CD4-positive, CD25-positive, alpha-beta regulatory T cell (primary cell): Measurements from ENCODE around the gene PHACTR3. TPM values are rescaled to one million over a fixed set of nuclear protein-coding genes. Genes with fewer than 3 reads are reported as not detected.

Source experiments
- ATAC-seq, 2 donors: fragments of 150-1000 bp; cut with Tn5 transposase; one replicate each; pipeline ENCODE4 v1.10.0; 2021; ENCODE audit warnings: low read depth in 2 of 2, moderate number of reproducible peaks in 2 of 2, moderate library complexity in 1 of 2
- DNase-seq, 3 donors: peaks; one replicate each; pipeline versions ENCODE4 v3.0.0 to v3.0.0-alpha.2; 2012 to 2022; ENCODE audit warnings: mixed read lengths in 1 of 3
- H3K27ac ChIP-seq: one replicate; pipeline ENCODE4 v1.7.0; 2013; ENCODE audit warnings: mild to moderate bottlenecking, low read length; ENCODE audit not compliant: insufficient read depth, poor library complexity, severe bottlenecking
- H3K27me3 ChIP-seq: one replicate; pipeline ENCODE4 v1.7.0; 2013; ENCODE audit warnings: low read length; ENCODE audit not compliant: control insufficient read depth, insufficient read depth
- H3K36me3 ChIP-seq: one replicate; pipeline ENCODE4 v1.7.0; 2013; ENCODE audit warnings: mild to moderate bottlenecking, low read length, moderate library complexity; ENCODE audit not compliant: control insufficient read depth, insufficient read depth
- H3K4me1 ChIP-seq: 2 replicates; pipeline ENCODE4 v1.7.0; 2013; ENCODE audit warnings: mild to moderate bottlenecking, low read length; ENCODE audit not compliant: insufficient read depth, control insufficient read depth, poor library complexity, severe bottlenecking
- H3K4me3 ChIP-seq: one replicate; pipeline ENCODE4 v1.7.0; 2013; ENCODE audit warnings: low read depth, mild to moderate bottlenecking, low read length, moderate library complexity
- H3K9me3 ChIP-seq, 2 experiments: 1 replicate in 1 of 2; 2 replicates in 1 of 2; pipeline ENCODE4 v1.7.0; 2013; ENCODE audit warnings: low read length in 2 of 2, mild to moderate bottlenecking in 1 of 2, moderate library complexity in 1 of 2; ENCODE audit not compliant: control insufficient read depth in 2 of 2
- H3K27ac Mint-ChIP-seq, 3 donors: one replicate each; pipeline ENCODE4 v1.8.0; 2020 to 2022; ENCODE audit warnings: mild to moderate bottlenecking in 3 of 3, mixed read lengths in 3 of 3, moderate library complexity in 2 of 3
- H3K27me3 Mint-ChIP-seq: one replicate; pipeline ENCODE4 v1.8.0; 2022; ENCODE audit warnings: mild to moderate bottlenecking, mixed read lengths
- H3K36me3 Mint-ChIP-seq: one replicate; pipeline ENCODE4 v1.8.0; 2020; ENCODE audit warnings: mixed read lengths
- H3K4me1 Mint-ChIP-seq, 4 donors: one replicate each; pipeline ENCODE4 v1.8.0; 2020 to 2022; ENCODE audit warnings: mixed read lengths in 4 of 4, mild to moderate bottlenecking in 1 of 4
- H3K4me3 Mint-ChIP-seq, 4 donors: one replicate each; pipeline ENCODE4 v1.8.0; 2020 to 2022; ENCODE audit warnings: mild to moderate bottlenecking in 4 of 4, mixed read lengths in 4 of 4, moderate library complexity in 3 of 4
- H3K9me3 Mint-ChIP-seq, 7 donors: one replicate each; pipeline ENCODE4 v1.8.0; 2020 to 2022; ENCODE audit warnings: mixed read lengths in 7 of 7, mild to moderate bottlenecking in 3 of 7, moderate library complexity in 2 of 7
- polyA plus RNA-seq, 4 donors: library from polyadenylated mRNA; unstranded; fragments of 300-500 nt; fragmentation: Illumina TruSeq; gene quantifications; one replicate each; pipeline ENCODE4 v1.2.3, GENCODE V29; 2021
- total RNA-seq: library from RNA; stranded (reverse); gene quantifications from one replicate; pipeline ENCODE4 v1.2.3, GENCODE V29; 2022

PHACTR3 gene
- total and polyA plus RNA-seq, 5 donors from 2014 or later, result not detected

DNA sequence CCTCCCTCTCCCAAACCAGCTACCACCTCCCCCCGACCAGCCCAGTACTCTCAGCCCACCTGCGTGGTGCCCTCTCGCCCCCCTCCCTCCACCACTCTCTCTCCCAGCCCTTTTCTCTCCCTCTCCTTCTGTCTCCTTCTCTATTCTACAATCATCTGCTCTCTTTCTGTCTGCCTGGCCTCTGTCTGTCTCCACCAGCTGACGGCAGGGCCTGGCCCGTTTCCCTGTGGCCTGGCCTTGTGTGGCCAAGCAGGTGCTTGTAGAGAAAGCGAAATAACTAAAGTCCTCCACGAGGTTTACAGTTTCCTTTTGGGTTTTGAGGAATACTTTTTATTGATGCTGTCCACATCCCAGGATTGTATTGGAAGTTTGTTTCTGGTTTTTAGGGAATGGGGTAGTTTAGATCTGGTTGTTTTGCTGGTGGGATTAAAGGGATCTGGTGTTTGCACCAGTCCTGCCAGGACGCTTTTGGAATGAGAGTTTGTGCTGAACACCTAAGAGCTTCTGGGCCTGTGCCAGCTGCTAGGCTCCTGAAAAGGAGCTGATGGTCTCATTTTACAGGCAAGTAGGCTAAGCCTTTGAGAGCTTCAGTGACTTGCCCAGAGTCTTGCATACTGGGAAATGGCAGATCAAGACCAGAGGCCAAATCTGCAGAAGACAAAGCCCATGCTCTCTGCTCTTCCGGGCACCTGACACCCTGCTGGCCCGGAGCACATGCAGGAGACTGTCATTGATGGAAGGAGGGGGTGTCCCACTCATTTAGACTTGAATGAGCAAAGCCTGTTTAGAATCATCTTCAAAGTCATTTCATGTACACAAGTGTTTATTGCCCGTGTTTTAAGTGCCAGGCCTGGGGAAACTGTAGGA, 167.4 kb downstream of the PHACTR3 start:
- no peak overlapping the region for H3K4me3 Mint-ChIP-seq

DNA sequence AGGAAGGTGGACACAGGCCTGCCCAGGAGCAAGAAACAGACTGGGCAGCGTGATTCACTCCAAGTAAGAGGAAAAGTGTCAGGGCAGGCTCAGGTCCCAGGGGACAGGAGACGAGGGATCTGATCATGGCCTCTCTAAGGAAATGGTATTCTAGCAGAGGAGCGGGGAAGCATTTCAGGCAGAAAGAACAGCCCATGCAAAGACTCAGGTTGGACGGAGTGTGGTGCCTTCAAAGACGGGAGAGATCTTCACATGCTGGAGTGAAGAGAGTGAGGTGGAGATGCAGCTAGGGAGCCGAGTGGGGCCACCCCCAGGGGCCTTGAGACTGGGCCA, 168.0 kb downstream of the PHACTR3 start:
- H3K27ac Mint-ChIP-seq, result no peak overlapping the region
- Histone ChIP-seq H3K36me3 (no peaks in the 10 kb centered on the region), H3K27me3 (no peaks in the 10 kb centered on the region), H3K27ac (no peak overlapping the region), H3K9me3 (no peaks in the 10 kb centered on the region), H3K4me1 (no peaks in the 10 kb centered on the region), H3K4me3 (no peak overlapping the region)
- H3K4me3 Mint-ChIP-seq, result no peak overlapping the region
- no peaks in the 10 kb centered on the region for H3K36me3 Mint-ChIP-seq
- ATAC-seq, result no peak
- DNase-seq, result no peak
- no peaks in the 10 kb centered on the region for H3K4me1 Mint-ChIP-seq
- H3K27me3 Mint-ChIP-seq, result no peaks in the 10 kb centered on the region
- peaks cover 0 to 4% (median 0%) of the 10 kb centered on the region in 7 donors for H3K9me3 Mint-ChIP-seq

More for the DNA sequence above, 167.4 kb downstream of the PHACTR3 start:
- Histone ChIP-seq H3K36me3 (no peaks in the 10 kb centered on the region), H3K4me1 (no peaks in the 10 kb centered on the region), H3K9me3 (no peaks in the 10 kb centered on the region), H3K4me3 (no peak overlapping the region), H3K27ac (no peak overlapping the region), H3K27me3 (no peaks in the 10 kb centered on the region)
- H3K36me3 Mint-ChIP-seq, result no peaks in the 10 kb centered on the region
- H3K9me3 Mint-ChIP-seq, result peaks cover 0 to 4% (median 0%) of the 10 kb centered on the region in 7 donors
- H3K27me3 Mint-ChIP-seq, result no peaks in the 10 kb centered on the region
- no peak for DNase-seq
- H3K27ac Mint-ChIP-seq, result no peak overlapping the region
- no peak for ATAC-seq
- H3K4me1 Mint-ChIP-seq, result no peaks in the 10 kb centered on the region

DNA sequence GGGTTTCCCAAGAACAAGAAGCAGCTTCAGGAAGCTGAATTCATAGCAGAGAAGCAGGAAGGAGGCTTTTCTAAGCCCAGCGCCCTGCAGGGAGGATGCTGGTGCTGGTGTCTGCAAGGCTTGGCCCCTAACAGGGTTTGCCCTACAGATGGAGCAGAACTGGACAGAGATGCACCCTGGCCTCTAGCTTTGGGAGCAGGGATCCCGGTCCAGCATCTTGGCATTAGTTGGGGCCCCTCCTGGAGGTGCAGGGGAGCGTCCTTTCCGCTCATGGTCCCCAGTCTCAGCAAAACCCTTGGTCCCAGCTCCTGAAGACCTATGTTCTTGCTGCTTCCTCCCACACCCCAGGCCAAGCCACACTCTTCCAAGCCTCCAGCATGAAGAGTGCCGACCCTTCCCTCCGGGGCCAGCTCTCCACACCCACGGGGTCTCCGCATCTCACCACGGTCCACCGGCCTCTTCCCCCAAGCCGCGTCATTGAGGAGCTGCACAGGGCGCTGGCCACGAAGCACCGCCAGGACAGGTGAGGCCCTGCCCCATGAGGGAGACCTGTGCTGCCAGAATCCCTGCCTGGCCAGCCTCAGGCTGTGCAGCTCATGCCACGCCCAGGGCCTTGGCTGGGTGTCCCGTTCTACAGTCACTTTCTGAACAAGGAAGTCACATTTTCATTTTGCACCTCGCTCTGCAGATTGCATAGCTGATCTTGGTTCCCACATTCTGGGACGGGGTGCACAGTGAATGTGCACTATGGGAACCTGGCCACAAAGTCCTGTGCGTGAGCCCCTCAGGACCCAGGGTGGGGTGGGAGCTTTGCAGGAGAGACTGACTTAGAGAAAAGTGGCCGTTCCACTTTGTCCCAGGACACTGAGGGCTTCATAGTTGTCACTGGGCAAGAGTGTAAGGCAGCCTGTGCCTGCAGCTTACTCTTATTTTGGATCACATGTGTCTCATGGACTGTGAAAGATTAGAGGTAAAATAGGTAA, 168.9 kb downstream of the PHACTR3 start:
- Histone ChIP-seq H3K4me3 (no peak overlapping the region), H3K9me3 (no peaks in the 10 kb centered on the region), H3K4me1 (no peaks in the 10 kb centered on the region), H3K36me3 (no peaks in the 10 kb centered on the region), H3K27ac (no peak overlapping the region), H3K27me3 (no peaks in the 10 kb centered on the region)
- Mint-ChIP-seq H3K4me3 (no peak overlapping the region), H3K9me3 (peaks cover 0 to 4% (median 0%) of the 10 kb centered on the region in 7 donors), H3K27me3 (no peaks in the 10 kb centered on the region), H3K36me3 (no peaks in the 10 kb centered on the region), H3K27ac (no peak overlapping the region), H3K4me1 (no peaks in the 10 kb centered on the region)
- no peak for ATAC-seq
- DNase-seq, result no peak

DNA sequence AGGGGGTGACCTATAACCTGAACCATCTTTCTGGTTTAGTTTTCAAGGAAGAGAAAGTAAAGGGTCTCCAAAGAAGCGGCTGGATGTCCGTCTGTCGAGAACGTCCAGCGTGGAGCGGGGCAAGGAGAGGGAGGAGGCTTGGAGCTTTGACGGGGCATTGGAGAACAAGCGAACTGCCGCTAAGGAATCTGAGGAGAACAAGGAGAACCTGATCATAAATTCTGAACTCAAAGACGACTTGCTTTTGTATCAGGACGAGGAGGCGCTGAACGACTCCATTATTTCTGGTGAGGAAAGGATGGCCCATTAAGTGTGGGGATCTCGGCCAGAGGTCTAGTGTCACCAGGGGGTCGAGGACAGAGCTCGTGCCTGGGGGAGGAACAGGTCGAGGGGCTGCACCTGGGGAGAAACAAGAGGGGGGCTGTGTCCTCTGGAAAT, 169.9 kb downstream of the PHACTR3 start:
- H3K4me3 ChIP-seq, result no peak overlapping the region
- H3K4me1 Mint-ChIP-seq, result no peaks in the 10 kb centered on the region
- H3K9me3 ChIP-seq, result no peaks in the 10 kb centered on the region
- ATAC-seq (no peak), DNase-seq (no peak)
- no peaks in the 10 kb centered on the region for H3K36me3 Mint-ChIP-seq
- no peak overlapping the region for H3K27ac ChIP-seq
- H3K9me3 Mint-ChIP-seq, result peaks cover 0 to 4% (median 0%) of the 10 kb centered on the region in 7 donors
- H3K4me3 Mint-ChIP-seq, result no peak overlapping the region
- no peaks in the 10 kb centered on the region for H3K27me3 ChIP-seq
- H3K36me3 ChIP-seq, result no peaks in the 10 kb centered on the region
- no peak overlapping the region for H3K27ac Mint-ChIP-seq
- no peaks in the 10 kb centered on the region for H3K4me1 ChIP-seq
- H3K27me3 Mint-ChIP-seq, result no peaks in the 10 kb centered on the region

DNA sequence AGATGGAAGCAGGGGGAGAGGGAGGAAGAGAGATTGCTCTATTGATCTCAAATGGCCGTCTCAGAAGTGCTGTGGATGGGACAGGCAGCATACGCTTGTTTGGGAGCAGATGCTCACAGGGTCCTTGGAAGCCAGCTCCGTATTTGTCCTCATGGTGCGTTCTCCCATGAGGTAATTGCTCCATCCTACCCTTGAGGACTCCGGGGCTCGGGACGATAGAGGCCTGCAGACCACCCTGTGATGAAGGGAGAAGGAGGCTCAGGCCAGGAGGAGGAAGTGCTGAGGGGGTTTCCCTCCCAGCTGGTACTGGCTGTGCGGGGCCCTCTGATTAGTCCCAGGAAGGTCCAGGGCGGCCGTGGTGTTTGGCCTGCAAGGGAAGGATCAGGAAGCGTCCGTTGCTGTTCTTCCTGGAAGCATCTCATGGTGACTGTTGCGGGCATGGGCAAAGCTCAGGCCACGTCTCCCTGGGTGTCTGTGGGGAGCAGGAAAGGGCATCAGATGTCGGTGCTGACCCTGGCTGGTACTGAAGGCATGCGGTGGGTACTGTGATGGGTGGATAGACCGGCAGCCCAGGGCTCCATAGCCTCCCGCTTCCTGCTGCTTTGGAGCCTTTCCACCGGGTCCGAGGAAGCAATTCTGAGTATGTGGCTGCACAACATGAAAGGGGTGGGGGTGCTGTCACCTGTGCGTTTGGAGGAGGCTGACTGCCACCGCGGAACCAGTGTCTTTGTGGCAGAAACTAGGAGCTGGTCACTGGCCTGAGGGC, 170.8 kb downstream of the PHACTR3 start:
- H3K4me1 Mint-ChIP-seq, result no peaks in the 10 kb centered on the region
- no peaks in the 10 kb centered on the region for H3K36me3 Mint-ChIP-seq

DNA sequence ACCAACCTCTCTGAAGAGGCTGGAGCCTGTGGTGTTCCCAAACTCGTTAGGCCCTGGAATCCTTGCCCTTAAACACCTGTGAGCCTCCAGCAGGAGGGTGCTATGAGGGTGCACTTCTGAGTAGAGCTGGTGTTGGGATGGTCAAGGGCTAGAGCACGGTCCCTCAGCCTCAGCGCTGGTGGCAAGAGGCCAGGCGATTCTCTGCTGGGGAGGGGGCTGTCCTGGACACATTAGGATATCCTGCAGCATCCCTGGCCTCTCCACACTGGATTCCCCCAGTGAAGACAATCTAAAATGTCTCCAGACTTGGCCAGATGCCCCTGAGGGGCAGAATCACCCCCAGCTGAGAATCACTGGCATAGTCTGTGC, 171.3 kb downstream of the PHACTR3 start:
- Histone ChIP-seq H3K9me3 (no peaks in the 10 kb centered on the region), H3K27me3 (no peaks in the 10 kb centered on the region), H3K4me1 (no peaks in the 10 kb centered on the region), H3K36me3 (no peaks in the 10 kb centered on the region), H3K27ac (no peak overlapping the region), H3K4me3 (no peak overlapping the region)
- no peaks in the 10 kb centered on the region for H3K36me3 Mint-ChIP-seq
- no peak overlapping the region for H3K4me3 Mint-ChIP-seq
- H3K4me1 Mint-ChIP-seq, result no peaks in the 10 kb centered on the region
- ATAC-seq, result no peak
- H3K9me3 Mint-ChIP-seq, result peaks cover 0 to 4% (median 0%) of the 10 kb centered on the region in 7 donors
- no peak overlapping the region for H3K27ac Mint-ChIP-seq
- DNase-seq, result no peak
- H3K27me3 Mint-ChIP-seq, result no peaks in the 10 kb centered on the region

More for the DNA sequence above, 170.8 kb downstream of the PHACTR3 start:
- Mint-ChIP-seq H3K27ac (no peak overlapping the region), H3K9me3 (peaks cover 0 to 4% (median 0%) of the 10 kb centered on the region in 7 donors), H3K4me3 (no peak overlapping the region), H3K27me3 (no peaks in the 10 kb centered on the region)
- no peaks in the 10 kb centered on the region for H3K36me3 ChIP-seq
- H3K4me1 ChIP-seq, result no peaks in the 10 kb centered on the region
- H3K27me3 ChIP-seq, result no peaks in the 10 kb centered on the region
- DNase-seq, result no peak
- no peaks in the 10 kb centered on the region for H3K9me3 ChIP-seq
- no peak overlapping the region for H3K27ac ChIP-seq
- no peak for ATAC-seq
- H3K4me3 ChIP-seq, result no peak overlapping the region

DNA sequence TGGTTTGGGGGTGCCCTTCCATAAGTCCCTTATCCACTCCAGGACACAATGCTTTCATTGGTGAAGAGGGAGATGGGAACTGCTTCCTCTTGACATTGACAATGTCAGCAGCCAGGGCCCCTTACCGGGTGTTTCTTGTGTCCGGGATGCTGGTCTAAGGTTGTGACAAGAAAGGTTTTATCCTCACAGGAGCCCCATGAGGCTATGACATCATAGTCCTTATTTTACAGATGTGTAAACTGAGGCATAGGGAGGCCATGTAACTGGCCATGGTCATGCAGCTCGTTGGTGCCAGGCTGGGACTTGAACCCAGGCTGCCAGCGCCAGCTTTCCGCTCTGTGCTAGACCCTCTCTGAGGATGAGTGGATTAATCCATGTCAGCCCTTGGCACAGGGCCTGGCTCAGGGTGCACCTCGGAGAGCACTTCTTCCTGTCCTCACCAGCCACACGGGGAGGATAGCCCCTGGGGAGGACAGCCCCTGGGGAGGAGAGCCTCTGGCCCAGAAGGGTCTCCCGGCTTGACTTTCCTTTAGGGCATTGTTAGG, 171.8 kb downstream of the PHACTR3 start:
- no peak overlapping the region for H3K27ac Mint-ChIP-seq
- no peaks in the 10 kb centered on the region for H3K4me1 ChIP-seq
- no peak overlapping the region for H3K27ac ChIP-seq
- H3K9me3 ChIP-seq, result no peaks in the 10 kb centered on the region
- no peaks in the 10 kb centered on the region for H3K27me3 ChIP-seq
- H3K9me3 Mint-ChIP-seq, result peaks cover 0 to 4% (median 0%) of the 10 kb centered on the region in 7 donors
- DNase-seq, result no peak
- H3K4me3 ChIP-seq, result no peak overlapping the region
- H3K4me3 Mint-ChIP-seq, result no peak overlapping the region
- ATAC-seq, result no peak
- H3K4me1 Mint-ChIP-seq, result no peaks in the 10 kb centered on the region
- no peaks in the 10 kb centered on the region for H3K27me3 Mint-ChIP-seq
- no peaks in the 10 kb centered on the region for H3K36me3 Mint-ChIP-seq
- no peaks in the 10 kb centered on the region for H3K36me3 ChIP-seq
